Stimulated activated CD4-positive, alpha-beta T cell treated with anti-CD3 and anti-CD28 coated beads, Interleukin-15, amount 100 ng/mL, for 1 hour (primary cell): ENCODE data around the gene MZB1.
A peak's percentile ranks its signal among the peaks of the same experiment; 100 is the strongest.

Experiments used
- DNase-seq, 2 donors: peaks; one replicate each; pipeline ENCODE4 v3.0.0-alpha.2; 2020; ENCODE audit warnings: low read depth in 1 of 2, low spot score in 1 of 2

MZB1 gene

GRCh38 chr5:139389701-139390638 is at the start of gene MZB1:
TSS of gene MZB1 (minus strand) at chr5:139389913. CDS start at chr5:139389856, 57 bp downstream.
- DNase-seq, result no peak

GRCh38 chr5:139439013-139439903 is 49.5 kb upstream of the MZB1 start, which contains the start of gene DNAJC18:
TSS of gene DNAJC18 (minus strand) at chr5:139439525. CDS start at chr5:139439445, 80 bp downstream.
- peak; percentile 74 to 88 for DNase-seq

- DNase-seq, result no peak
These were observed 48.9 kb upstream of the MZB1 start for GRCh38 chr5:139438707-139439012.

- no peak for DNase-seq
These were observed 46.0 kb upstream of the MZB1 start for GRCh38 chr5:139435676-139436075.

GRCh38 chr5:139431706-139432105 is 42.0 kb upstream of the MZB1 start:
- DNase-seq, result no peak

GRCh38 chr5:139430015-139430414 is 40.3 kb upstream of the MZB1 start:
- no peak for DNase-seq

GRCh38 chr5:139426203-139426885 is 36.6 kb upstream of the MZB1 start:
- no peak for DNase-seq

GRCh38 chr5:139425497-139425896 is 35.8 kb upstream of the MZB1 start:
- DNase-seq, result no peak

GRCh38 chr5:139422307-139422893 is 32.7 kb upstream of the MZB1 start:
- no peak for DNase-seq

GRCh38 chr5:139419226-139420192 is 29.8 kb upstream of the MZB1 start:
- no peak for DNase-seq

GRCh38 chr5:139418793-139419192 is 29.1 kb upstream of the MZB1 start:
- DNase-seq, result no peak

- no peak for DNase-seq
These were observed 27.5 kb upstream of the MZB1 start for GRCh38 chr5:139417214-139417613.

GRCh38 chr5:139416651-139417050 is 26.9 kb upstream of the MZB1 start:
- no peak for DNase-seq

- no peak for DNase-seq
These were observed 26.2 kb upstream of the MZB1 start for GRCh38 chr5:139415869-139416268.

- no peak for DNase-seq
These were observed 25.6 kb upstream of the MZB1 start for GRCh38 chr5:139415221-139415861.

GRCh38 chr5:139414581-139415130 is 24.9 kb upstream of the MZB1 start:
- no peak for DNase-seq

GRCh38 chr5:139413963-139414362 is 24.2 kb upstream of the MZB1 start:
- no peak for DNase-seq

- DNase-seq, result no peak
These were observed 23.4 kb upstream of the MZB1 start for GRCh38 chr5:139413153-139413552.
